Spinal cord (tissue), 10 donors: ENCODE measurements around the gene ANTXRL. TPM values are rescaled to one million over a fixed set of nuclear protein-coding genes. Genes with fewer than 3 reads are reported as not detected.

Experiments
- DNase-seq, 6 donors: peaks; one replicate each; pipeline versions ENCODE4 v3.0.0 to v3.0.0-alpha.2; 2013 to 2015; ENCODE audit warnings: low spot score in 6 of 6, low read depth in 4 of 6
- H3K27ac ChIP-seq: one replicate; pipeline ENCODE4 v1.5.1; 2013; ENCODE audit warnings: low read depth, low read length, control low read depth
- H3K27me3 ChIP-seq: one replicate; pipeline ENCODE4 v1.6.1; 2013; ENCODE audit warnings: low read length; ENCODE audit not compliant: control insufficient read depth, insufficient read depth
- H3K36me3 ChIP-seq: one replicate; pipeline ENCODE4 v1.6.1; 2013; ENCODE audit warnings: low read length; ENCODE audit not compliant: control insufficient read depth, insufficient read depth
- H3K4me1 ChIP-seq: one replicate; pipeline ENCODE4 v1.6.1; 2013; ENCODE audit warnings: low read length; ENCODE audit not compliant: control insufficient read depth, insufficient read depth
- H3K4me3 ChIP-seq: one replicate; pipeline ENCODE4 v1.5.1; 2013; ENCODE audit warnings: low read depth, low read length, control low read depth
- H3K9me3 ChIP-seq: one replicate; pipeline ENCODE4 v1.6.1; 2013; ENCODE audit warnings: low read length; ENCODE audit not compliant: control insufficient read depth, insufficient read depth
- WGBS: methylation state at CpG from one replicate; pipeline ENCODE4 v1.1.5; 2013; ENCODE audit warnings: missing lambda C conversion rate; ENCODE audit not compliant: insufficient coverage; 5-methylcytosine and 5-hydroxymethylcytosine counted together
- polyA plus RNA-seq, 2 donors: library from polyadenylated mRNA; unstranded; fragments of 120-200 nt; gene quantifications; one replicate each; pipeline ENCODE4 v1.2.1, GENCODE V29; 2013; ENCODE audit not compliant: insufficient read length in 2 of 2
- total RNA-seq, 2 donors: library from RNA; depleted of rRNA in 1 of 2; stranded (reverse); fragments of 120-200 nt in 1 of 2; fragments of >200 nt in 1 of 2; gene quantifications; one replicate each; pipeline versions ENCODE4 v1.2.3 to v1.2.4, GENCODE V29; 2013 to 2014
- donor health status: healthy.

ANTXRL gene
- total and polyA plus RNA-seq, 4 donors: 0.06 TPM; not detected in 3

GRCh38 chr10:46287846-46288477, 1.2 kb downstream of the ANTXRL start:
- no peak overlapping the region for H3K27ac ChIP-seq
- H3K4me3 ChIP-seq: no peak overlapping the region
- no peaks in the 10 kb centered on the region for H3K9me3 ChIP-seq
- no peak for DNase-seq
- WGBS: 88% methylated on average over 4 of the region's 7 CpGs
- H3K4me1 ChIP-seq: peaks cover 20% of the 10 kb centered on the region
- H3K36me3 ChIP-seq: no peaks in the 10 kb centered on the region
- H3K27me3 ChIP-seq: no peaks in the 10 kb centered on the region

GRCh38 chr10:46288601-46289206, 1.9 kb downstream of the ANTXRL start:
- DNase-seq: no peak
- no peaks in the 10 kb centered on the region for H3K36me3 ChIP-seq
- no peaks in the 10 kb centered on the region for H3K27me3 ChIP-seq
- H3K27ac ChIP-seq: no peak overlapping the region
- H3K4me3 ChIP-seq: no peak overlapping the region
- 94% methylated on average over 4 of the region's 6 CpGs for WGBS
- peaks cover 20% of the 10 kb centered on the region for H3K4me1 ChIP-seq
- H3K9me3 ChIP-seq: no peaks in the 10 kb centered on the region

GRCh38 chr10:46289209-46289810, 2.5 kb downstream of the ANTXRL start:
- Histone ChIP-seq H3K27ac (no peak overlapping the region), H3K36me3 (no peaks in the 10 kb centered on the region)
- WGBS: 98% methylated on average over 5 of the region's 7 CpGs

GRCh38 chr10:46290101-46290886, 3.5 kb downstream of the ANTXRL start:
- H3K36me3 ChIP-seq: no peaks in the 10 kb centered on the region
- peaks cover 16% of the 10 kb centered on the region for H3K4me1 ChIP-seq
- H3K27ac ChIP-seq: no peak overlapping the region
- H3K4me3 ChIP-seq: no peak overlapping the region
- DNase-seq: no peak
- 87% methylated on average over 11 of the region's 15 CpGs for WGBS
- H3K9me3 ChIP-seq: no peaks in the 10 kb centered on the region
- no peaks in the 10 kb centered on the region for H3K27me3 ChIP-seq

More at GRCh38 chr10:46289209-46289810, 2.5 kb downstream of the ANTXRL start:
- Histone ChIP-seq H3K4me3 (no peak overlapping the region), H3K4me1 (peaks cover 18% of the 10 kb centered on the region), H3K27me3 (no peaks in the 10 kb centered on the region), H3K9me3 (no peaks in the 10 kb centered on the region)
- no peak for DNase-seq

GRCh38 chr10:46291817-46292572, 5.2 kb downstream of the ANTXRL start:
- no peak for DNase-seq
- 32% methylated on average over 9 of the region's 10 CpGs for WGBS
- Histone ChIP-seq H3K27ac (no peak overlapping the region), H3K9me3 (no peaks in the 10 kb centered on the region), H3K36me3 (no peaks in the 10 kb centered on the region), H3K4me1 (peaks cover 14% of the 10 kb centered on the region), H3K27me3 (no peaks in the 10 kb centered on the region), H3K4me3 (no peak overlapping the region)

- no peak for DNase-seq
- H3K36me3 ChIP-seq: no peaks in the 10 kb centered on the region
- H3K27me3 ChIP-seq: no peaks in the 10 kb centered on the region
- peaks cover 10% of the 10 kb centered on the region for H3K4me1 ChIP-seq
- no peak overlapping the region for H3K27ac ChIP-seq
- no peaks in the 10 kb centered on the region for H3K9me3 ChIP-seq
- no peak overlapping the region for H3K4me3 ChIP-seq
- WGBS: 80% methylated on average over 6 of the region's 6 CpGs
These were observed 5.8 kb downstream of the ANTXRL start for GRCh38 chr10:46292573-46293023.

- Histone ChIP-seq H3K27ac (no peak overlapping the region), H3K36me3 (no peaks in the 10 kb centered on the region), H3K27me3 (no peaks in the 10 kb centered on the region), H3K4me1 (peaks cover 10% of the 10 kb centered on the region), H3K9me3 (no peaks in the 10 kb centered on the region), H3K4me3 (no peak overlapping the region)
- no peak for DNase-seq
- WGBS: 73% methylated on average over 6 of the region's 8 CpGs
These were observed 6.4 kb downstream of the ANTXRL start for GRCh38 chr10:46293228-46293627.

- no peaks in the 10 kb centered on the region for H3K36me3 ChIP-seq
- WGBS: 91% methylated on average over 10 of the region's 11 CpGs
- no peaks in the 10 kb centered on the region for H3K9me3 ChIP-seq
- peaks cover 10% of the 10 kb centered on the region for H3K4me1 ChIP-seq
- H3K27me3 ChIP-seq: no peaks in the 10 kb centered on the region
- H3K27ac ChIP-seq: no peak overlapping the region
- no peak overlapping the region for H3K4me3 ChIP-seq
- DNase-seq: no peak
These were observed 7.2 kb downstream of the ANTXRL start for GRCh38 chr10:46293832-46294640.
